Measurements from ENCODE around the gene S100P. TPM values are rescaled to one million over a fixed set of nuclear protein-coding genes. Genes with fewer than 3 reads are reported as not detected.
A peak's percentile ranks its signal among the peaks of the same experiment; 100 is the strongest.

S100P gene
- total and polyA plus RNA-seq, 2 donors (not counting 1 experiment from before 2014, with no cell fraction given): 0.07 TPM; not detected in 1

- H3K27ac Mint-ChIP-seq: peak overlapping the region; percentile 35
- peak overlapping the region; percentile 74 for H3K4me3 Mint-ChIP-seq
- intact Hi-C loops (cut with micrococcal nuclease): no loop called here
- H3K4me2 ChIP-seq (replicated peaks; ENCODE audit: low read depth, low read length, poor library complexity, severe bottlenecking): peak overlapping the region; percentile 77
- H3K9me3 ChIP-seq (ENCODE audit: control extremely low read depth in 1 of 3, control insufficient read depth in 2 of 3, insufficient read depth in 1 of 3, low read length in 2 of 3): peaks cover 0 to 8% (median 1%) of the 10 kb centered on the region in 3 donors
- no peak for ATAC-seq (ENCODE audit: low read depth)
- H3K4me1 Mint-ChIP-seq: peaks cover 2% of the 10 kb centered on the region
- ChIA-PET POLR2A (interaction anchor here (0.8 to 1.5 kb wide), 2 partner anchors 18 kb away, joined by 3 read pairs; partner anchors contain the start of gene MRFAP1), CTCF (interaction anchor here (1.0 kb wide), 1 partner anchor 15 kb away, joined by 3 read pairs; a partner anchor contains a TSS)
- H3K27me3 Mint-ChIP-seq: peaks cover 27% of the 10 kb centered on the region
- peaks cover 0 to 36% (median 13%) of the 10 kb centered on the region in 4 experiments for H3K27me3 ChIP-seq (replicated peaks in 1 of 4; ENCODE audit: control extremely low read depth in 1 of 4, control insufficient read depth in 3 of 4, insufficient read depth in 4 of 4, low read length in 3 of 4)
- no peaks in the 10 kb centered on the region for H3K9me3 Mint-ChIP-seq (ENCODE audit: insufficient read depth)
- H2AFZ ChIP-seq (ENCODE audit: insufficient read depth, low read depth, low read length, poor library complexity, severe bottlenecking): peak overlapping the region; percentile 66
- no peaks in the 10 kb centered on the region for H3K79me2 ChIP-seq (ENCODE audit: control insufficient read depth, insufficient read depth, low read length)
- 98% methylated on average over 6 of the region's 7 CpGs for WGBS (ENCODE audit: insufficient coverage)
- H3K9ac ChIP-seq (ENCODE audit: low read length): peak overlapping the region; percentile 60
- peaks cover 8 to 11% of the 10 kb centered on the region in 2 donors for H3K4me1 ChIP-seq (ENCODE audit: control insufficient read depth in 2 of 2, insufficient read depth in 2 of 2, low read length in 2 of 2)
- H4K20me1 ChIP-seq (ENCODE audit: control insufficient read depth, insufficient read depth, low read length, poor library complexity, severe bottlenecking): no peaks in the 10 kb centered on the region
- no peak overlapping the region for H3K27ac ChIP-seq (ENCODE audit: low read length in 2 of 2)
- TF ChIP-seq EZH2 (IDR thresholded peaks at IDR 0.05; ENCODE audit: borderline replicate concordance, insufficient read depth, low read depth, low read length, poor library complexity, severe bottlenecking) (no peak), CTCF (IDR thresholded peaks at IDR 0.05) (no peak)
- H3K4me3 ChIP-seq (ENCODE audit: control extremely low read depth in 1 of 5, extremely low read depth in 1 of 5, insufficient read depth in 1 of 5, low read depth in 2 of 5, low read length in 4 of 5): peak overlapping the region in 3 of 5 experiments; percentile 25 to 57 (median 44)
- H3K36me3 ChIP-seq (replicated peaks in 1 of 2; ENCODE audit: control extremely low read depth in 1 of 2, control insufficient read depth in 1 of 2, extremely low read depth in 1 of 2, insufficient read depth in 2 of 2, low read length in 1 of 2): no peaks in the 10 kb centered on the region
- no peak for DNase-seq
Observed at GRCh38 chr4:6658209-6658595, 35.5 kb upstream of the S100P start.

GRCh38 chr4:6658597-6659075 is 35.0 kb upstream of the S100P start:
- H3K27ac ChIP-seq (ENCODE audit: low read length in 2 of 2): no peak overlapping the region
- H3K4me2 ChIP-seq (replicated peaks; ENCODE audit: low read depth, low read length, poor library complexity, severe bottlenecking): peak overlapping the region; percentile 77
- Mint-ChIP-seq H3K4me3 (peak overlapping the region; percentile 74), H3K9me3 (ENCODE audit: insufficient read depth) (no peaks in the 10 kb centered on the region), H3K27me3 (peaks cover 31% of the 10 kb centered on the region), H3K27ac (no peak overlapping the region), H3K4me1 (peaks cover 2% of the 10 kb centered on the region)
- H3K9me3 ChIP-seq (ENCODE audit: control extremely low read depth in 1 of 3, control insufficient read depth in 2 of 3, insufficient read depth in 1 of 3, low read length in 2 of 3): peaks cover 0 to 8% (median 1%) of the 10 kb centered on the region in 3 donors
- TF ChIP-seq EZH2 (IDR thresholded peaks at IDR 0.05; ENCODE audit: borderline replicate concordance, insufficient read depth, low read depth, low read length, poor library complexity, severe bottlenecking) (no peak), CTCF (IDR thresholded peaks at IDR 0.05) (no peak)
- peaks cover 11 to 12% of the 10 kb centered on the region in 2 donors for H3K4me1 ChIP-seq (ENCODE audit: control insufficient read depth in 2 of 2, insufficient read depth in 2 of 2, low read length in 2 of 2)
- H3K4me3 ChIP-seq (ENCODE audit: control extremely low read depth in 1 of 5, extremely low read depth in 1 of 5, insufficient read depth in 1 of 5, low read depth in 2 of 5, low read length in 4 of 5): peak overlapping the region in 3 of 5 experiments; percentile 25 to 57 (median 44)
- H3K36me3 ChIP-seq (replicated peaks in 1 of 2; ENCODE audit: control extremely low read depth in 1 of 2, control insufficient read depth in 1 of 2, extremely low read depth in 1 of 2, insufficient read depth in 2 of 2, low read length in 1 of 2): no peaks in the 10 kb centered on the region
- ATAC-seq (ENCODE audit: low read depth): peak; percentile 64
- peak overlapping the region; percentile 66 for H2AFZ ChIP-seq (ENCODE audit: insufficient read depth, low read depth, low read length, poor library complexity, severe bottlenecking)
- ChIA-PET CTCF (interaction anchor here (1.0 kb wide), 2 partner anchors 15 to 215 kb away, joined by 3 read pairs; a partner anchor contains a TSS), POLR2A (interaction anchor here (0.6 to 0.8 kb wide), 3 partner anchors 15 to 393 kb away, joined by 3 to 4 read pairs (median 4); partner anchors contain the start of gene MRFAP1)
- peaks cover 0 to 39% (median 17%) of the 10 kb centered on the region in 4 experiments for H3K27me3 ChIP-seq (replicated peaks in 1 of 4; ENCODE audit: control extremely low read depth in 1 of 4, control insufficient read depth in 3 of 4, insufficient read depth in 4 of 4, low read length in 3 of 4)
- DNase-seq: peak; percentile 61
- H3K9ac ChIP-seq (ENCODE audit: low read length): peak overlapping the region; percentile 60
- H4K20me1 ChIP-seq (ENCODE audit: control insufficient read depth, insufficient read depth, low read length, poor library complexity, severe bottlenecking): no peaks in the 10 kb centered on the region
- WGBS (ENCODE audit: insufficient coverage): 11% methylated on average over 45 of the region's 52 CpGs
- intact Hi-C loops (cut with micrococcal nuclease): no loop called here
- H3K79me2 ChIP-seq (ENCODE audit: control insufficient read depth, insufficient read depth, low read length): no peaks in the 10 kb centered on the region

Measured in B cell (primary cell).